NOMO-1 treated with dmso at 0.1 percent for 144 hours (cell line): ENCODE data around the gene TMEM214.

Experiments used
- DNase-seq: peaks from one replicate; lab custom pipeline; 2025; ENCODE audit not compliant: unreplicated experiment; lab: John Stamatoyannopoulos, UW

The TMEM214 gene

GRCh38 chr2:27032495-27033252, at the start of gene TMEM214:
TSS of gene TMEM214 (plus strand) at chr2:27032965. CDS start at chr2:27033016, 51 bp downstream.
- peak; percentile 76 for DNase-seq

GRCh38 chr2:26983746-26984145, 49.0 kb upstream of the TMEM214 start:
- DNase-seq: no peak

- no peak for DNase-seq
Measured at GRCh38 chr2:26985807-26986206, 47.0 kb upstream of the TMEM214 start.

GRCh38 chr2:26986576-26986975, 46.2 kb upstream of the TMEM214 start:
- DNase-seq: no peak

GRCh38 chr2:26988058-26988860, 44.5 kb upstream of the TMEM214 start:
- no peak for DNase-seq

- no peak for DNase-seq
Measured at GRCh38 chr2:26989156-26989555, 43.6 kb upstream of the TMEM214 start.

GRCh38 chr2:26991717-26992116, 41.0 kb upstream of the TMEM214 start:
- DNase-seq: no peak

GRCh38 chr2:26993768-26994167, 39.0 kb upstream of the TMEM214 start:
- DNase-seq: no peak

GRCh38 chr2:26994983-26995382, 37.8 kb upstream of the TMEM214 start:
- no peak for DNase-seq

GRCh38 chr2:26997394-26997793, 35.4 kb upstream of the TMEM214 start:
- DNase-seq: no peak

- no peak for DNase-seq
Measured at GRCh38 chr2:26998323-26998722, 34.4 kb upstream of the TMEM214 start.

- DNase-seq: no peak
Measured at GRCh38 chr2:27000228-27000627, 32.5 kb upstream of the TMEM214 start.

- DNase-seq: no peak
Measured at GRCh38 chr2:27000995-27001394, 31.8 kb upstream of the TMEM214 start.

- no peak for DNase-seq
Measured at GRCh38 chr2:27001950-27002349, 30.8 kb upstream of the TMEM214 start.

- DNase-seq: no peak
Measured at GRCh38 chr2:27003007-27003406, 29.8 kb upstream of the TMEM214 start.

- DNase-seq: no peak
Measured at GRCh38 chr2:27003857-27004256, 28.9 kb upstream of the TMEM214 start.

- DNase-seq: no peak
Measured at GRCh38 chr2:27006602-27007415, 26.0 kb upstream of the TMEM214 start.

GRCh38 chr2:27007416-27008374, 25.1 kb upstream of the TMEM214 start:
- no peak for DNase-seq

- DNase-seq: no peak
Measured at GRCh38 chr2:27008678-27009077, 24.1 kb upstream of the TMEM214 start.

- no peak for DNase-seq
Measured at GRCh38 chr2:27009083-27009482, 23.7 kb upstream of the TMEM214 start.
